GM19043 (cell line): ENCODE results near the gene KRT32.
"Not testable (repeated sequence)": the region's sequence is repeated elsewhere in the genome, so short reads cannot be mapped to it uniquely, and the experiment has no call there.

ENCODE experiments used
- ATAC-seq: cut with Tn5 transposase; IDR thresholded peaks from one replicate; pipeline ENCODE4 v1.9.1; 2021; ENCODE audit warnings: low read depth; ENCODE audit not compliant: unreplicated experiment

KRT32 gene

DNA sequence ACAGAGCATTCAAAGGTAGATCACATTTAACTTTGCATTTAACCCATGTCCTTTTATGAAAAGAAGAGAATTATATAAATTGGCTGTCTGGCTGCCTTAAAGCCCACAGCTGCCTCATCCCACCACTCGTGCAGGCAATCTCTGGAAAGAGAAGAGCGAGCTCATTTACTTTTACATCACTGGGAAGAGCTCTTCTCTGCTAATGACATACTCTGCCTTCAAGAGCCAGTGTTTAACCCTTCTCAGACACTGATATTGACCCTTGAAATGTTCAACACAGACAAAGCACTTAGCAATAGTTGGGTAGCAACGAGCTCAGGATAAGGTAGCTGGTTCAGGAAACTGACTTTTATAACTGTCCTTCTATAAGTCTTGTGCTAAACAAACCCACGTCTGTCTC, 33.2 kb downstream of the KRT32 start:
- no peak for ATAC-seq

DNA sequence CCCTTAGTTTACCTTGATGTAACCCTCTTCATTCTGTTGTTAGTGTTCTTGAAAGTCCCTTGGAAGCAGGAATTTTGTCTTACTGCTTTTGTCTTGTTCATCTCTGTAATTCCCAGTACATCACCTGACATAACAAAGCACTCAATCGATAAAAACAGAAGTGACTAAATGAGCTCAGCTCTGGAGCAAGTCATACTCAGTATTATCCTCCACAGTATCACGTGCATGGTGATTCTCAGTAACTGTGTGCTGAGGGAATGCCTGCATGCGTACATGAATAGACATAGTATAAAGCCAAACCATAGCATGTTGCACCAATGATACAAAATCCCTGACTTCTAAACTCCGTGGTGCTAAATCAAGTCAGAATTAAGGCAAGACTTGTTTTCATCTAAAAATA, 33.6 kb downstream of the KRT32 start:
- ATAC-seq, result no peak

DNA sequence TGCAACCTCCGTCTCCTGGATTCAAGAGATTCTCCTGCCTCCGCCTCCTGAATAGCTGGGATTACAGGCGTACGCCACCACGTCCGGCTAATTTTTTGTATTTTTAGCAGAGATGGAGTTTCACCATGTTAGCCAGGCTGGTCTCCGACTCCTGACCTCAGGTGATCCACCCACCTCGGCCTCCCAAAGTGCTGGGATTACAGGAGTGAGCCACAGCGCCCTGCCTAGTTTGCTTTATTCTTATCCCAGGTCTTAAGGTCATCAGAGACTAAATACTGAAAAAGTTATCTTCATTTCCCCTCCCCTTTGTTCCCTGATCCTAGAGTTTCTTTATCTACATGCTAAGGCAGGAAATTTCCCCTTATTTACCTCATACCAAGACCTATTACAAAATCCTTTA, 36.8 kb downstream of the KRT32 start:
- not testable (repeated sequence) for ATAC-seq

GRCh38 chr17:41429667-41430066, 37.5 kb downstream of the KRT32 start:
- ATAC-seq, result no peak

GRCh38 chr17:41428591-41429291, 38.4 kb downstream of the KRT32 start:
- ATAC-seq, result no peak

DNA sequence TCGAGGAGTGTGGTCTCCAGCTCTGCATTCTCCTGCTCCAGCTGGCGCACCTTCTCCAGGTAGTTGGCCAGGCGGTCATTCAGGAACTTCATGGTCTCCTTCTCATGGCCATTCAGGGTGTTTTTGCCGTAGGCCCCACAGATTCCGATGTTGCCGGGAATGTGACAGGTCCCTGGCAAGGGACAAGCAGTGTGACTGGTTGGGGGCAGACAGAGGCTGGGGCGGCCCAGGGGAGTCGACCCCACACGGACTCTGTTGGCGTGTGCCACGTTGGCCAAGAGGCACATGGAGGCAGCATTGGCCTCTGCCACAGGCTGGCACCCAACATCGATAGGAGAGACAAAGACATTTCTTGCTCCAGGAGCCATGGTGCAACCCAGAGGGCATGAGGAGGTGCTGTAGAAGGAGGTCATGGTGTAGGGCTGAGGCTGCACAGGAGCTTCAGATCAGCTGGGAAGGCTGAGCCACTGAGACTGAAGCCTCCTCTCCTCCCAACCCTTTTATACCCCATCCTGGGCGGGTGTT, 43.0 kb downstream of the KRT32 start, which contains the start of gene KRT37:
TSS of gene KRT37 (minus strand) at position 475 of the 525 bp plus-strand sequence. CDS start at position 413, 62 bp downstream.
- ATAC-seq, result no peak

GRCh38 chr17:41422586-41422985, 44.6 kb downstream of the KRT32 start:
- ATAC-seq, result not testable (repeated sequence)

GRCh38 chr17:41421617-41422016, 45.6 kb downstream of the KRT32 start:
- no peak for ATAC-seq

GRCh38 chr17:41421116-41421515, 46.1 kb downstream of the KRT32 start:
- no peak for ATAC-seq

GRCh38 chr17:41420134-41420533, 47.1 kb downstream of the KRT32 start:
- no peak for ATAC-seq

GRCh38 chr17:41419716-41420115, 47.5 kb downstream of the KRT32 start:
- ATAC-seq, result no peak

GRCh38 chr17:41418116-41418860, 48.9 kb downstream of the KRT32 start:
- no peak for ATAC-seq

- no peak for ATAC-seq
Observed at GRCh38 chr17:41417576-41418015, 49.6 kb downstream of the KRT32 start.

DNA sequence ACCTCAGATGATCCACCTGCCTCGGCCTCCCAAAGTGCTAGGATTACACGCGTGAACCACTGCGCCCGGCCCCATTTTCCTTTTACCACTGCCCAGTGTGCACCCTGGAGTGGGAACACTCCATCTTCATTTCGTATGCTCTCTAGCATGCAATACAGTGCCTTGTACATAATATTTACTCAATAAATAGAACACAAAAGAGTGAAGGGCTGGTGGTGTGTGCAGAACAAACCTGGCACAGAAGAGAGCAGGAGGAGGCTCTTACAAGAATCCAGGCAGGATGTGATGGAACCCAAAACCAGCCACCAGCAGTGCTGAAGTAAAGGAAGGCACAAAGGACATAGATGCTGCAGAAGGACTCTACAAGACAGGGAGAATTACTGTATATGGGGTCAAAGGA, 50.1 kb downstream of the KRT32 start:
- no peak for ATAC-seq

DNA sequence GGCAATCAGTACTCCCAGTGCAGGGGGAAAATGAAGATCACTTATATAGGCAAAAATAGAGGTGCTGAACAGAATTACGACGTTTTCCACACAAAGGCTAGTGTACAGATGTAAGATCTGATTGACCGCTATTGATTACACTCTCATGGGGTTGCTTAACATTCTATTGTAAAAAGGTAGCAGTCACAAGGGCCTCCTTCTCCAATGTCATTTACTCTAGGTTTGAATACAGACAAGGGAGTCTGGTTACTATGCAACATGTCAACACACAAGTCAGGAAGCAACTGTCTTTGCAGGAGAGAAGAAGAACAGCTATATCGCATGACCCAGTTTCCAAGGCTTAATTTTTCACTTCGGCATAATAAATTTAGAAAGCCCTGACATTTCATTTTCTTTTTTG, 50.7 kb downstream of the KRT32 start:
- ATAC-seq, result no peak

- no peak for ATAC-seq
Observed at GRCh38 chr17:41415833-41416335, 51.3 kb downstream of the KRT32 start.

- no peak for ATAC-seq
Observed at GRCh38 chr17:41415411-41415810, 51.8 kb downstream of the KRT32 start.

GRCh38 chr17:41413982-41414381, 53.2 kb downstream of the KRT32 start:
- ATAC-seq, result no peak

GRCh38 chr17:41413353-41413957, 53.7 kb downstream of the KRT32 start:
- no peak for ATAC-seq

DNA sequence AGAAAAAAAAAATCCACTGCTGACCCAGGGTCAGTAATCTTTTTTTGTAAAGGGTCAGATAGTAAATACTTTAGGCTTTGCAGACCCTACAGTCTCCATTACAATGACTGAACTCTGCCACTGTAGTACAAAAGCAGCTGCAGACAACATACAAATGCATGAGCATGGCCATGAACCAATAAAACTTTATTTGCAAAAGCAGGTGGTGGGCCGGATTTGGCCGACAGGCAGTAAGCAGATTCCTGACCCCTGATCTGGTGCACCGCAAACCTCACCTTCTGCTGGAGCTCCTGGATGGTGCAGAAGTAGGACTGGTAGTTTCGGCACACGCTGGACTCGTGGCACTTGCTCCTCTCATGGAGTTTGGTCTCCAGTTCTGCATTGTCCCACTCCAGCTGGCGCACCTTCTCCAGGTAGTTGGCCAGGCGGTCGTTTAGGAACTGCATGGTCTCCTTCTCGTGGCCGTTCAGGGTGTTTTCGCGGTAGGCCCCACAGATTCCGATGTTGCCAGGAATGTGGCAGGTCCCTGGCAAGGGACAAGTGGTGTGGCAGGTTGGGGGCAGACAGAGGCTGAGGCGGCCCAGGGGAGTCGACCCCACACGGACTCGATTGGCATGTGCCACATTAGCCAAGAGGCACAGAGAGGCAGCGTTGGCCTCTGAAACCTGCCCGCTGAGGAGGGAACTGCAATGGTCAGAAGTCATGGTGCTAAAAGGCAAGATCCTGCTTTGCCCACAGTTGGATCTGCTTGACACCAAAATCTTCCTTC, 55.9 kb downstream of the KRT32 start:
- no peak for ATAC-seq
